ENCODE data around the gene GMCL2. TPM values are rescaled to one million over a fixed set of nuclear protein-coding genes. Genes with fewer than 3 reads are reported as not detected.
"Not testable (repeated sequence)": the region's sequence is repeated elsewhere in the genome, so short reads cannot be mapped to it uniquely, and the experiment has no call there.

GMCL2 gene
- total RNA-seq, 1 donor from 2014 or later = not detected

- DNase-seq = peak; percentile 32
These were observed 18.0 kb upstream of the GMCL2 start for GRCh38 chr5:178204935-178205748.

GRCh38 chr5:178204182-178204934 is 17.2 kb upstream of the GMCL2 start, which contains the start of gene HNRNPAB:
TSS of gene HNRNPAB (plus strand) at chr5:178204533. CDS start at chr5:178204838, 305 bp downstream.
- DNase-seq = peak; percentile 86

- DNase-seq = no peak
These were observed 16.6 kb upstream of the GMCL2 start for GRCh38 chr5:178203670-178204181.

GRCh38 chr5:178202541-178202940 is 15.4 kb upstream of the GMCL2 start:
- no peak for DNase-seq

GRCh38 chr5:178201927-178202235 is 14.7 kb upstream of the GMCL2 start:
- DNase-seq = no peak

GRCh38 chr5:178201221-178201926 is 14.2 kb upstream of the GMCL2 start:
- DNase-seq = no peak

- no peak for DNase-seq
These were observed 12.6 kb upstream of the GMCL2 start for GRCh38 chr5:178199581-178200434.

- no peak for DNase-seq
These were observed 11.5 kb upstream of the GMCL2 start for GRCh38 chr5:178198706-178199105.

- DNase-seq = not testable (repeated sequence)
These were observed 11.0 kb upstream of the GMCL2 start for GRCh38 chr5:178198151-178198550.

GRCh38 chr5:178196986-178197385 is 9.8 kb upstream of the GMCL2 start:
- DNase-seq = no peak

- DNase-seq = no peak
These were observed 9.2 kb upstream of the GMCL2 start for GRCh38 chr5:178196281-178196812.

- DNase-seq = no peak
These were observed 6.9 kb upstream of the GMCL2 start for GRCh38 chr5:178194026-178194425.

- DNase-seq = no peak
These were observed 6.2 kb upstream of the GMCL2 start for GRCh38 chr5:178193251-178193809.

GRCh38 chr5:178192787-178193186 is 5.6 kb upstream of the GMCL2 start:
- no peak for DNase-seq

GRCh38 chr5:178192244-178192643 is 5.1 kb upstream of the GMCL2 start:
- no peak for DNase-seq

- no peak for DNase-seq
These were observed 4.5 kb upstream of the GMCL2 start for GRCh38 chr5:178191661-178192060.

GRCh38 chr5:178189433-178189832 is 2.3 kb upstream of the GMCL2 start:
- DNase-seq = no peak

- DNase-seq = no peak
These were observed 744 bp downstream of the GMCL2 start for GRCh38 chr5:178186427-178186826.

- DNase-seq = no peak
These were observed 4.9 kb downstream of the GMCL2 start for GRCh38 chr5:178182158-178182876.

GRCh38 chr5:178180141-178180863 is 6.9 kb downstream of the GMCL2 start:
- DNase-seq = no peak
